GM12878 (cell line): ENCODE measurements around the gene SLC37A1. TPM values are rescaled to one million over a fixed set of nuclear protein-coding genes. Genes with fewer than 3 reads are reported as not detected.

Experiments used
- ESRRA ChIP-seq: IDR thresholded peaks from 2 replicates; pipeline ENCODE4 v1.6.1; 2012; ENCODE audit warnings: mild to moderate bottlenecking, low read length, improper control_type of control experiment
- FOXK2 ChIP-seq: fragments of 450-650 bp; IDR thresholded peaks from 2 replicates; pipeline ENCODE4 v1.6.1; 2017; ENCODE audit warnings: mild to moderate bottlenecking, moderate library complexity
- JUNB ChIP-seq: IDR thresholded peaks from 2 replicates; pipeline ENCODE4 v1.6.1; 2016; ENCODE audit warnings: antibody characterized with exemption, mild to moderate bottlenecking
- KAT2A ChIP-seq: conservative IDR thresholded peaks from 2 replicates; pipeline ENCODE4 v1.6.1; 2011; ENCODE audit warnings: low read depth, low read length; ENCODE audit not compliant: control insufficient read depth
- NBN ChIP-seq: fragments of 450-650 bp; IDR thresholded peaks from 2 replicates; pipeline ENCODE4 v1.6.1; 2016
- NFXL1 ChIP-seq: fragments of 450-650 bp; IDR thresholded peaks from 2 replicates; pipeline ENCODE4 v1.6.1; 2017; ENCODE audit warnings: antibody characterized with exemption, mild to moderate bottlenecking, borderline replicate concordance
- NR2C2 ChIP-seq: IDR thresholded peaks from 2 replicates; pipeline ENCODE4 v1.6.1; 2011; ENCODE audit warnings: borderline replicate concordance, low read depth; ENCODE audit not compliant: control insufficient read depth, insufficient read length
- PML ChIP-seq: IDR thresholded peaks from 2 replicates; pipeline ENCODE4 v1.6.1; 2012; ENCODE audit warnings: low read length, inconsistent platforms
- POLR2A ChIP-seq: IDR thresholded peaks from 2 replicates; pipeline ENCODE4 v1.6.1; 2011; ENCODE audit warnings: low read depth, mild to moderate bottlenecking, low read length
- RAD21 ChIP-seq: IDR thresholded peaks from 2 replicates; pipeline ENCODE4 v1.6.1; 2011; ENCODE audit warnings: mild to moderate bottlenecking, low read depth, low read length, moderate library complexity; ENCODE audit not compliant: insufficient read depth
- RAD51 ChIP-seq: fragments of 450-650 bp; IDR thresholded peaks from 2 replicates; pipeline ENCODE4 v1.6.1; 2016; ENCODE audit warnings: moderate library complexity, mild to moderate bottlenecking, inconsistent platforms
- TCF3 ChIP-seq: IDR thresholded peaks from 2 replicates; pipeline ENCODE4 v1.6.1; 2012; ENCODE audit warnings: low read depth, mild to moderate bottlenecking, low read length, borderline replicate concordance; ENCODE audit not compliant: insufficient read depth
- ZNF274 ChIP-seq: IDR thresholded peaks from one replicate; pipeline ENCODE4 v1.8.0; 2011; ENCODE audit not compliant: insufficient read length, insufficient read depth
- ZNF622 ChIP-seq: fragments of 450-650 bp; IDR thresholded peaks from 2 replicates; pipeline ENCODE4 v1.6.1; 2017; ENCODE audit warnings: mild to moderate bottlenecking, inconsistent platforms
- polyA plus RNA-seq, 11 experiments: library from polyadenylated mRNA; depleted of rRNA in 4 of 11; unstranded in 6 of 11; stranded (reverse) in 5 of 11; fragments of >200 nt; fragmentation: Nextera tagmentation in 4 of 11; fragmentation: Illumina TruSeq in 1 of 11; extraction: Ambion mirVana in 4 of 11; extraction: Trizol in 1 of 11; gene quantifications; 1 replicate in 1 of 11; 2 replicates in 10 of 11; pipeline versions ENCODE4 v1.2.1 to v1.2.3, GENCODE V29; 2011 to 2016; ENCODE audit warnings: inconsistent platforms in 2 of 11, missing spikeins in 2 of 11, low read depth in 1 of 11
- total RNA-seq, 4 experiments: library from RNA; depleted of rRNA in 3 of 4; stranded (reverse); fragments of >200 nt in 3 of 4; fragmentation: Illumina TruSeq in 1 of 4; extraction: Trizol in 1 of 4; gene quantifications; 2 replicates each; pipeline versions ENCODE4 v1.2.1 to v1.2.3, GENCODE V29; 2013 to 2021
- TF ChIP-seq, protein P1 (sequence below): fragments of 450-650 bp; IDR thresholded peaks from 2 replicates; pipeline ENCODE4 v1.6.1; 2017; ENCODE audit warnings: mild to moderate bottlenecking, moderate library complexity
- TF ChIP-seq, protein P2 (sequence below): fragments of 450-650 bp; IDR thresholded peaks from 2 replicates; pipeline ENCODE4 v1.6.1; 2017; ENCODE audit warnings: mild to moderate bottlenecking
- TF ChIP-seq, protein P3 (sequence below): fragments of 450-650 bp; formaldehyde crosslinking; IDR thresholded peaks from 2 replicates; pipeline ENCODE4 v1.5.0; 2022; ENCODE audit warnings: mild to moderate bottlenecking, missing genetic modification characterization
- TF ChIP-seq, protein P4 (sequence below): IDR thresholded peaks from 2 replicates; pipeline ENCODE4 v1.6.1; 2012; ENCODE audit warnings: low read depth, low read length, improper control_type of control experiment
- TF ChIP-seq, protein P5 (sequence below): fragments of 450-650 bp; IDR thresholded peaks from 2 replicates; pipeline ENCODE4 v1.6.1; 2016; ENCODE audit warnings: mild to moderate bottlenecking

Gene SLC37A1
- total and polyA plus RNA-seq, 10 of the 15 experiments (the other 5 are each of a cell fraction or from before 2014, with no cell fraction given): 1.1 to 35.5 (median 24.4) TPM

DNA sequence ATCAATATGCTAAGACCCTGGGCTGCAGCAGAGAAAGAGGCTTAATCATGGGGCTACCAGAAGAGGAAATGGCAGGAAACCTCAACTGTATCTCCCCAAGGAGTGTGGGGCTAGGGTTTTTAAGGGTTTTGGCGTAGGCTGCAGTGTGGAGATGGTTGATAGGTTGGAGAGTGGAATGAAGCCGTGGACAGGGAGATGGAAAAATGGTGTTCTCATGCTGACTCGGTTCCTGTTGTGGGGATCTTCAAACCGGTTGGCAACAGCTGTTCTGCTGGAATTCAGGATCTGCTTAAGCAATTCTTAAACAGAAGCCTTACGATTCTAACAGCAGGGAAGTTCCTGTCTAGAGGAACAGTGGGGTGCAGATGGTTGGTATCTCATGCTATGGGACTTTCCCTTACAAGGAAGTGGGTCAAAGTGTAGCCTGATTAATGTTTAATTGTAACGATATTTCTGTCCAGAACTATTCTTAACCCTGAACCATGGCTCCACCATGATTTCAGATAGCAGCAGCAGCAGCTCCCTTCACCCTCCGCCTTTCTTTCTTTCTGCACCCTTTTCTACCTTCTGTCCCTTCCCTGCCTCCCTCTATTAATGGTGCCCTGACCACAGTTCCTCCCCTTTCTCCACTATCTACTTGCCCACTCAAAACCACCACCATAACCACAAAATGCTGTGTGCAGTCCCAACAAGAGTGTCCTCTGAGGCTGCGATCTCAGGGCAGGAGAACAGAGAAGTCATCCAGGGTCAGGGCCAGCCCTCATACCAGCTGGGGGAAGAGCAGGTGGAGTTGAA, 48.4 kb upstream of the SLC37A1 start (continued):
- TF ChIP-seq NFXL1 (no peak), ESRRA (no peak), NR2C2 (no peak), KAT2A (no peak), RAD51 (no peak), NBN (peak; percentile 89), FOXK2 (no peak), PML (no peak), RAD21 (no peak), POLR2A (no peak), ZNF274 (no peak), ZNF622 (no peak), TCF3 (0 out of 2 replicates have a peak, but pooled peaks have one; percentile 50), JUNB (no peak)
- TF ChIP-seq, protein P1, sequence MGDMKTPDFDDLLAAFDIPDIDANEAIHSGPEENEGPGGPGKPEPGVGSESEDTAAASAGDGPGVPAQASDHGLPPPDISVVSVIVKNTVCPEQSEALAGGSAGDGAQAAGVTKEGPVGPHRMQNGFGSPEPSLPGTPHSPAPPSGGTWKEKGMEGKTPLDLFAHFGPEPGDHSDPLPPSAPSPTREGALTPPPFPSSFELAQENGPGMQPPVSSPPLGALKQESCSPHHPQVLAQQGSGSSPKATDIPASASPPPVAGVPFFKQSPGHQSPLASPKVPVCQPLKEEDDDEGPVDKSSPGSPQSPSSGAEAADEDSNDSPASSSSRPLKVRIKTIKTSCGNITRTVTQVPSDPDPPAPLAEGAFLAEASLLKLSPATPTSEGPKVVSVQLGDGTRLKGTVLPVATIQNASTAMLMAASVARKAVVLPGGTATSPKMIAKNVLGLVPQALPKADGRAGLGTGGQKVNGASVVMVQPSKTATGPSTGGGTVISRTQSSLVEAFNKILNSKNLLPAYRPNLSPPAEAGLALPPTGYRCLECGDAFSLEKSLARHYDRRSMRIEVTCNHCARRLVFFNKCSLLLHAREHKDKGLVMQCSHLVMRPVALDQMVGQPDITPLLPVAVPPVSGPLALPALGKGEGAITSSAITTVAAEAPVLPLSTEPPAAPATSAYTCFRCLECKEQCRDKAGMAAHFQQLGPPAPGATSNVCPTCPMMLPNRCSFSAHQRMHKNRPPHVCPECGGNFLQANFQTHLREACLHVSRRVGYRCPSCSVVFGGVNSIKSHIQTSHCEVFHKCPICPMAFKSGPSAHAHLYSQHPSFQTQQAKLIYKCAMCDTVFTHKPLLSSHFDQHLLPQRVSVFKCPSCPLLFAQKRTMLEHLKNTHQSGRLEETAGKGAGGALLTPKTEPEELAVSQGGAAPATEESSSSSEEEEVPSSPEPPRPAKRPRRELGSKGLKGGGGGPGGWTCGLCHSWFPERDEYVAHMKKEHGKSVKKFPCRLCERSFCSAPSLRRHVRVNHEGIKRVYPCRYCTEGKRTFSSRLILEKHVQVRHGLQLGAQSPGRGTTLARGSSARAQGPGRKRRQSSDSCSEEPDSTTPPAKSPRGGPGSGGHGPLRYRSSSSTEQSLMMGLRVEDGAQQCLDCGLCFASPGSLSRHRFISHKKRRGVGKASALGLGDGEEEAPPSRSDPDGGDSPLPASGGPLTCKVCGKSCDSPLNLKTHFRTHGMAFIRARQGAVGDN: peak; percentile 96
- TF ChIP-seq, protein P2, sequence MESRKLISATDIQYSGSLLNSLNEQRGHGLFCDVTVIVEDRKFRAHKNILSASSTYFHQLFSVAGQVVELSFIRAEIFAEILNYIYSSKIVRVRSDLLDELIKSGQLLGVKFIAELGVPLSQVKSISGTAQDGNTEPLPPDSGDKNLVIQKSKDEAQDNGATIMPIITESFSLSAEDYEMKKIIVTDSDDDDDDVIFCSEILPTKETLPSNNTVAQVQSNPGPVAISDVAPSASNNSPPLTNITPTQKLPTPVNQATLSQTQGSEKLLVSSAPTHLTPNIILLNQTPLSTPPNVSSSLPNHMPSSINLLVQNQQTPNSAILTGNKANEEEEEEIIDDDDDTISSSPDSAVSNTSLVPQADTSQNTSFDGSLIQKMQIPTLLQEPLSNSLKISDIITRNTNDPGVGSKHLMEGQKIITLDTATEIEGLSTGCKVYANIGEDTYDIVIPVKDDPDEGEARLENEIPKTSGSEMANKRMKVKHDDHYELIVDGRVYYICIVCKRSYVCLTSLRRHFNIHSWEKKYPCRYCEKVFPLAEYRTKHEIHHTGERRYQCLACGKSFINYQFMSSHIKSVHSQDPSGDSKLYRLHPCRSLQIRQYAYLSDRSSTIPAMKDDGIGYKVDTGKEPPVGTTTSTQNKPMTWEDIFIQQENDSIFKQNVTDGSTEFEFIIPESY: no peak
- TF ChIP-seq, protein P3, sequence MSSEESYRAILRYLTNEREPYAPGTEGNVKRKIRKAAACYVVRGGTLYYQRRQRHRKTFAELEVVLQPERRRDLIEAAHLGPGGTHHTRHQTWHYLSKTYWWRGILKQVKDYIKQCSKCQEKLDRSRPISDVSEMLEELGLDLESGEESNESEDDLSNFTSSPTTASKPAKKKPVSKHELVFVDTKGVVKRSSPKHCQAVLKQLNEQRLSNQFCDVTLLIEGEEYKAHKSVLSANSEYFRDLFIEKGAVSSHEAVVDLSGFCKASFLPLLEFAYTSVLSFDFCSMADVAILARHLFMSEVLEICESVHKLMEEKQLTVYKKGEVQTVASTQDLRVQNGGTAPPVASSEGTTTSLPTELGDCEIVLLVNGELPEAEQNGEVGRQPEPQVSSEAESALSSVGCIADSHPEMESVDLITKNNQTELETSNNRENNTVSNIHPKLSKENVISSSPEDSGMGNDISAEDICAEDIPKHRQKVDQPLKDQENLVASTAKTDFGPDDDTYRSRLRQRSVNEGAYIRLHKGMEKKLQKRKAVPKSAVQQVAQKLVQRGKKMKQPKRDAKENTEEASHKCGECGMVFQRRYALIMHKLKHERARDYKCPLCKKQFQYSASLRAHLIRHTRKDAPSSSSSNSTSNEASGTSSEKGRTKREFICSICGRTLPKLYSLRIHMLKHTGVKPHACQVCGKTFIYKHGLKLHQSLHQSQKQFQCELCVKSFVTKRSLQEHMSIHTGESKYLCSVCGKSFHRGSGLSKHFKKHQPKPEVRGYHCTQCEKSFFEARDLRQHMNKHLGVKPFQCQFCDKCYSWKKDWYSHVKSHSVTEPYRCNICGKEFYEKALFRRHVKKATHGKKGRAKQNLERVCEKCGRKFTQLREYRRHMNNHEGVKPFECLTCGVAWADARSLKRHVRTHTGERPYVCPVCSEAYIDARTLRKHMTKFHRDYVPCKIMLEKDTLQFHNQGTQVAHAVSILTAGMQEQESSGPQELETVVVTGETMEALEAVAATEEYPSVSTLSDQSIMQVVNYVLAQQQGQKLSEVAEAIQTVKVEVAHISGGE (CRISPR knock-in tag): no peak
- TF ChIP-seq, protein P4, sequence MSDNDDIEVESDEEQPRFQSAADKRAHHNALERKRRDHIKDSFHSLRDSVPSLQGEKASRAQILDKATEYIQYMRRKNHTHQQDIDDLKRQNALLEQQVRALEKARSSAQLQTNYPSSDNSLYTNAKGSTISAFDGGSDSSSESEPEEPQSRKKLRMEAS: no peak
- TF ChIP-seq, protein P5, sequence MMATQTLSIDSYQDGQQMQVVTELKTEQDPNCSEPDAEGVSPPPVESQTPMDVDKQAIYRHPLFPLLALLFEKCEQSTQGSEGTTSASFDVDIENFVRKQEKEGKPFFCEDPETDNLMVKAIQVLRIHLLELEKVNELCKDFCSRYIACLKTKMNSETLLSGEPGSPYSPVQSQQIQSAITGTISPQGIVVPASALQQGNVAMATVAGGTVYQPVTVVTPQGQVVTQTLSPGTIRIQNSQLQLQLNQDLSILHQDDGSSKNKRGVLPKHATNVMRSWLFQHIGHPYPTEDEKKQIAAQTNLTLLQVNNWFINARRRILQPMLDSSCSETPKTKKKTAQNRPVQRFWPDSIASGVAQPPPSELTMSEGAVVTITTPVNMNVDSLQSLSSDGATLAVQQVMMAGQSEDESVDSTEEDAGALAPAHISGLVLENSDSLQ: 0 out of 2 replicates have a peak, but pooled peaks have one; percentile 18
